ENCODE results near the gene PLCB4.

- no peak for TF ChIP-seq CTCF (IDR thresholded peaks at IDR 0.05)
- TF ChIP-seq POLR2A (IDR thresholded peaks at IDR 0.05), result no peak
Observed at GRCh38 chr20:9444921-9445320, 376.0 kb downstream of the PLCB4 start.
